ENCODE measurements around the gene HSD17B4.
"Not testable (repeated sequence)": the region's sequence is repeated elsewhere in the genome, so short reads cannot be mapped to it uniquely, and the experiment has no call there.

HSD17B4 gene

DNA sequence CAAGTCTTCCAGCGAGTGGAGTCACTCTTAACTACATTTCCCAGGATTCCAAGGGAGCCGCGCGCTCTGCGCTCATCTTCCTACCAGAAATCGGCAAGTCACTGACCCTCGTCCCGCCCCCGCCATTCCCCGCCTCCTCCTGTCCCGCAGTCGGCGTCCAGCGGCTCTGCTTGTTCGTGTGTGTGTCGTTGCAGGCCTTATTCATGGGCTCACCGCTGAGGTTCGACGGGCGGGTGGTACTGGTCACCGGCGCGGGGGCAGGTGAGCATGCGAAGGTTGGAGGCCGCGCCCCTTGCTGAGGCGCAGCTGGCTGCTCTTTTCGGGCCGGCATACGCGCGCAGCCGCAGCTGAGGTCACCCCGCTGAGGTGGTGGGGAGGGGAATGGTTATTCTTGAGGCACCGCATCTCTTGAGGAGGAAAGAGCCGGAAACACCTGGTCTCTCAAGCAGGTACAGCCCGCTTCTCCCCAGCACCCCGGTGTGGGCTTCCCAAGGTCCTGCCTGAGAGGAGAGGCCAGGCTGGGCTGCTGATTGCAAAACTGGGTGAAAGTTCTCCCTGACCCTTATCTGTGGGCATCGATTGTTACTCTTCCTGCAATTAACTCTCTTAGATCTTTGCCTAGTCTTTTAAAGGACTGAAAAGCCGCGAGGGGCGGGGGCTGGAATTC lies at the start of gene HSD17B4:
HSD17B4 (plus strand) TSS at position 125 of the 667 bp plus-strand sequence; CDS start at position 204, 79 bp downstream.
- peak; percentile 91 for DNase-seq

GRCh38 chr5:119402555-119402954 lies 49.7 kb upstream of the HSD17B4 start:
- no peak for DNase-seq

GRCh38 chr5:119404033-119404432 lies 48.3 kb upstream of the HSD17B4 start:
- DNase-seq: no peak

DNA sequence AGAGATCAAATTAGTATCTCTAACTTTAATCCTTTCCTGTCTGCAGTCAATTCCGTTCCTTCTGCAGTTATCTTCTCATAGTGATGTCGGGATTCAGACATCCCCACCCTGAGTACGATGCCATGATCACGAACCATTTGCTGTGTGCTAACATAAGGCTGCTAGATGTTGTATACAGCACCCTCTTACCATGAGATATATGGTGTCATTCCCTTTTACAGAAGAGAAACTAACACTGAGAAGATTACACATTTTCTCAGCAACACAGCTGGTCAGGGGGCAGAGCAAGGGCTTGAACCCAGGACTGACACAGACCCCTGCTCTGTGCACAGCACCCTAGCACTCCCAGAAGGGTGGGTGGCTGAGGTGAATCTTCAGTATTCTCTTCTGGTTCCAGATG lies 46.9 kb upstream of the HSD17B4 start:
- DNase-seq: no peak

DNA sequence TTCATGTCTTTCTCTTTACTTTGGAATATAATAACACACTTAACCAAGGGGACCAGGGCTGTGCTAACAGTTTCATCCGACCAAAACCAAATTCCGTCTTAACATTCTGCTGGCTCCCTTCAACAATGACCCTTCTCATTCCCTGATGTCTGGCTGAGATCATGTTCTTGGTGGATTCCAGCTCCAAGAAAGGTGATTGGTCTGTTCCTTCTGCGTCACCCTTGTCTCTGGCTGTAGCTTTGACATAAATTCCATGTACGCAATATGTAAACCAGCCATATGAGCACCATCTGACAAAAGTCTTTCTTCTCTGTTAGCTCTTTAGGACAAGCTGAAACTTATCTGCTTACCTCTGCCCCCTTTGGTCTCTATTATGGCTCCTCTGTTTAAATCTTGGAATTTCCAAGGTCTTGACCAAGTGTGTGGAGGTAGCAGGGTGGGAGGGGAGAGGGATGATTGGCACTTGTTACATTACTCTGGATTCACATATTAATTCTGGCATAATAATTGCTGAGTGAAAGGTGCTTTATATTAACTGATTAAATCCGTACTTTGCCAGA lies 45.7 kb upstream of the HSD17B4 start:
- DNase-seq: no peak

- DNase-seq: no peak
Measured at GRCh38 chr5:119409235-119409815, 43.0 kb upstream of the HSD17B4 start.

DNA sequence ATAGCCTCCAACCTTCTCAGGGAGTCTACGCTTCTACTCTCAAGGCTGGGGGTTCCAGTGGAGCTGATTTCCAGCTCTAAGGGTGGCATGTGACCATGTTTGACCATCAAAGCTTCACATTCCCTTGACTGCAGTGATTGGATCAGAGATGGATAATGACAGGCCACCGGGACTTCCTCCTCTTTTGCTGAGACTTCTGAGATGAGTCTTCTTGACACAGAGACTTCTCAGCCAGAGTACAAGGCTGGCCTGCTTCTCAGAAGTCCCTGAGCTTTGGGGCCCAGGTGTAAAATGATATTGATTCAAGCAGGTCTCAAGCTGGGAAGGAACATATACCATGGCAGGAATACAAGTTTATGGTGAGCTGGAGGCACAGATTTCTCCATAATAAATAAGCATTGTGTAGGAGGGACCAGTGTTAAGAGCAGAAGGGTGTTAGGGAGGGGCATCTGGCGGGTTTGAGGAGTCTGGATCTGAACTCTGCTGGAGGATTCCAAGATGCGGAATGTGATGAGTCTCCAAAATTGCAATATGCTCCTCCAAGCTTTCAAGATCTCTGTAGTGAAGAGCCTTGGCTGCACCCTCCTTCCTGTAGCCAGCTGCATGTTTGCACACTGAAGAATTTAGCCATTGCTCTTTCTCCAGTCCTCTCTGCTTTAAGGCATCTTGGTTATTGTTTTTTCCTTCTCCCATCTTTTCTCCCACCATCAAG lies 41.7 kb upstream of the HSD17B4 start:
- no peak for DNase-seq

DNA sequence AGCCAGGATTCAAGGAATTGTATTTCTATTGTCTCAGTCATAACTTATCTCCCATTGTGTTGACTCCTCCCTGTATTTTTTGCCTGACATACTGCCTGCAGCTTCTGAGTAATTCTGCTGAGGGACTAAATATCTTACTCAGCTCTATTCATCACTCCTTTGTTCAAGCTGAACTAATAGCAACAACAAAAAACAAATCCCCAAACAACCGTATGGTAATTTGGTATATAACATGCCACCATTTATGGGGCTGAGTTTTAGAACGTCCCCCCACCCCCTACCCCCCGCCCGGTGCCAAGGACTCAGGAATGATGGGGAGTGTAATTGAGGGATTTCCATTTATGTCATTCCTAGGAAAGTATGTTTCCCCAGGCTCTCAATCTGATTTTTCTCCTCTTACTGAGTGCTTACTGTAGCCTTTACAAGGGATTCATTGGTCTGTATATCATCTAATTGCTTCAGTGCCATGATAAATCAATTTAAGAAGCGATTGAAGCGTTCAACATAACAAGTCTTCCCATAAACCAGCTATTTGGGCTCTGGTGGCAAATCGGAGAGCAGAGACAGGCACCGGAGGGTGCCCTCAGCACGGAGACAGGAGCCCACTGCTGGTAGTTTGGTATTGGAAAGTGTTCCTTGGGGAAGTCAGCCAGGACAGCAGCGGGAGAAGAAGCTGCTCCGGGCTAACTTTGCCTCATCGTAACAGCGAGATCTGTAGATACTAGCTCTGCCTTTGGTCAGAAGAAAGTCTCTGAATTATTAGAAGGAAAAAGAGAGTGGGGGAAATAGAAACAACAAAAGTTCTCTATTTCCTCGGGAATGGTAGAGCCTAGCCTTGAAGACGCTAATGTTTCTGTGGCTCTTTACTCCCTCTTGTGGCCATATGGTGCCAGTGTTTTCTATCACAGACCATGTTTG lies 40.7 kb upstream of the HSD17B4 start:
- peak; percentile 73 for DNase-seq

GRCh38 chr5:119412279-119413227 lies 39.7 kb upstream of the HSD17B4 start:
- DNase-seq: no peak

DNA sequence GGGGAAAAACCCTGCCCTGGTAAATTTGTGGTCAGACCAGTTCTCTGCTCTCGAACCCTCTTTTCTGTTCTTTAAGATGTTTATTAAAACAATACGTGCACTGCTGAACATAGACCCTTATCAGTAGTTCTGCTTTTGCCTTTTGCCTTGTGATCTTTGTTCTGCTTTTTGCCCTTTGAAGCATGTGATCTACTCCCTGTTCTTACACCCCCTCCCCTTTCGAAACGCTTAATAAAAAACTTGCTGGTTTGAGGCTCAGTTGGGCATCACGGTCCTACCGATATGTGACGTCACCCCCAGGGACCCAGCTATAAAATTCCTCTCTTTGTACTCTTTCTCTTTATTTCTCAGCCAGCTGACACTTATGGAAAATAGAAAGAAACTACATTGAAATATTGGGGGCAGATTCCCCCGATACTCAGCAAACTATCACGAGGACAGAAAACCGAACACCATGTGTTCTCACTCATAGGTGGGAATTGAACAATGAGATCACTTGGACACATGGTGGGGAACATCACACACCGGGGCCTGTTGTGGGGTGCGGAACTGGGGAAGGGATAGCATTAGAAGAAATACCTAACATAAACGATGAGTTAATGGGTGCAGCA lies 38.1 kb upstream of the HSD17B4 start:
- not testable (repeated sequence) for DNase-seq

DNA sequence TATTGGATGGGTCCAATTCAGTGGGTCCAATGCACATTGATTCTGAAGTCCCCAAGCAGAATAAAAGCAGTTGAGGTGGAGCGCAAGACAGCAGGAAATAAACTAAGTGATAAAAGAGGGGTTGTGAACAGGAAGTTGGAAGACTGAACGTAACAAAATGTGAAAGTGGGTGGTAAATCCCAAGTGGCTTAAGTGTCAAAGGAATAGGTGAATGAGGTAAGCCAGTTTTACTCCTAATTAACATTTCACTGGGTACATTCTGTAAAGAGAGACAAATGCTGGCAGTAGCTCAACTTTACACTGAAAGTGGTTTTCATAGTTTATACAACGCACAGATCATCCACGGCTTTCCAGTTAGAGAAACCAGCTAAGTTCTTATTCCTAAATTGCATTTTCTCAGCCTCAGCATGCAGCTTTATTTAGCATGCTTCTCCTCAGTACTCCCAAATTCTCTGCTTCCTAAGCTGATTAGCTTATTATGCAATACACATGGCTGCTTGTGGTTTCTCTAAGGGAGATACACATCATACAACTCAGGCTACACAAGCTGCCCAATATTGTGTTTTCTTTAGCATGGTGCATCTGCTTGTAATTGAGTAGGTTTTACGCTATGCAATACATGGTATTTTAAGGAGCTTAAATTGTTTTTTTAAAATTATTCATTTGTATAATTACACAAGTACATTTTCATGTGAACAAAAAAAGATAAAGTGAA lies 34.2 kb upstream of the HSD17B4 start:
- no peak for DNase-seq

DNA sequence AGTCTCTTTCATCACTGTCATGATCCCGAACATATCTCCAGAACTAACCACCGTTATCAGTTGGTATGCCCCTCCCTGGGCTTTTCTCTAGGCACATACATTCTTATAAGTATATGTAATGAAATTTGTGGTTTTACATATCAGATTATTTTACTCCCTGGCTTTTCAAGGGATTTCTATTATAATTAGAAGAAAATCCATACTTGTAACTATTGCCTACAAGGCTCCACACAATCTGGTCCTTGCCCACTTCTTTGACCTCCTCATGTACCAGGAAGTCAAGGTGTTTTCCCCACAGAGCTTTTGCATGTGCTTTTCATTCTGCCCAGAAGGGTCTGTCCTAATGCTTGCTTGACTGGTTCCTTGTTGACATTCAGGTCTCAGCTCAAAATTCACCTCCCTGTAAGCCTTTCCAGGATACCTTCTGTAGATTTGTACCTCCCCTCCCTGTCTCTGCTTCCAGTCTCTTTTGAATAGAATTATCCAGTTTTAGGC lies 33.6 kb upstream of the HSD17B4 start:
- DNase-seq: no peak

- no peak for DNase-seq
Measured at GRCh38 chr5:119420169-119420568, 32.1 kb upstream of the HSD17B4 start.

DNA sequence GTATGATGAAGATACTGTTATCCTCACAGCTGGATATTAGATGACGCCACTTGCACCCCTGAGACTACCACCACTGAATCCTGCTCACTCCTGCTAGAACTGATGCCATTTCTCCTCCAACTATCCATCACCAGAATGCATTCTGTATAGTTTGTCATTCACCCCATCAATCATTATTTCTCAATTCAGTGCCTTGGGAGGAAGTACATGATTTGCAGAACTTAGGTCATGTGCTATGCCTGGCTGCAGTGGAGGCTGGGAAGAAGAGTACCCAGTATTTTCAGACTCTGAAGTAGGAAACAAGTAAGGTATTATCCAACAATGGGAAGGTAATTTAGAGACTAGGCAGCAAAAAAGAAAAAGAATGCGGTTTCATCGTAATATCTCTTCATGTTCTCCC lies 26.2 kb upstream of the HSD17B4 start:
- DNase-seq: no peak

DNA sequence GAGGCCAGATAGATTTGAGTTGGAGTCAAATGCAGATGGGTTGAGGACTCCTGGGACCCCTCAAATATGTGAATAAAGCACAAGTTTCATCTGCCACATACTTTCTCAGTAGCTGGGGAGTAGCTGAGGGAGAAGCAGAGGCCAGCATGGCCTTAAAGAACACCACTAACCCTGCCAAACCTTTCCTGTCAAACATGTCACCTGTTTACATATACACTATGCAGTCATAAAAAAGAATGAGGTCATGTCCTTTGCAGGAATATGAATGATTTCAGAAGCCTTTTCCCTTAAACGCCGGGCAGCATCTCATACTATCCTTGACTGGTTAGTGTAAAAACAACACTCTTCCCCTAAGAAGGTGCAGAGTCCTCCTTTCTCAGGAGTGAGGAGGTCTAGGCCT lies 25.2 kb upstream of the HSD17B4 start:
- no peak for DNase-seq

GRCh38 chr5:119427596-119427995 lies 24.7 kb upstream of the HSD17B4 start:
- DNase-seq: not testable (repeated sequence)

DNA sequence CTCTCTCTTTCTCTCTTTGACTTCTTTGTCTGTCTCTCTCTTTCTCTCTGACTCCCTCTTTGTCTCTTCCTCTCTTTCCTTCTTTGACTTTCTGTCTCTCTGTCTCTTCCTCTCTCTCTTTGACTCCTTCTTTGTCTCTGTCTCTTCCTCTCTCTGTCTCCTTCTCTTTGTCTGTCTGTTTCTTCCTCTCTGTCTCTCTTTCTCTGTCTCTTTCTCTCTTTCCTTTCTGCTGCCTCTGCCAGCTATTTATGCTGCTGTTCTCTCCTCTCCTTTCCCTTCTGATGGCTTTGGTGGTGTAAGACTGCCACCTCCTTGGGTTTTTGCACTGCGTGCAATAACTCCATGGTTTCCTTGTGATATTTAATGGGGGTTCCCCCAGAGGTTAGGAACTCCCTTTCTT lies 24.1 kb upstream of the HSD17B4 start:
- DNase-seq: not testable (repeated sequence)

DNA sequence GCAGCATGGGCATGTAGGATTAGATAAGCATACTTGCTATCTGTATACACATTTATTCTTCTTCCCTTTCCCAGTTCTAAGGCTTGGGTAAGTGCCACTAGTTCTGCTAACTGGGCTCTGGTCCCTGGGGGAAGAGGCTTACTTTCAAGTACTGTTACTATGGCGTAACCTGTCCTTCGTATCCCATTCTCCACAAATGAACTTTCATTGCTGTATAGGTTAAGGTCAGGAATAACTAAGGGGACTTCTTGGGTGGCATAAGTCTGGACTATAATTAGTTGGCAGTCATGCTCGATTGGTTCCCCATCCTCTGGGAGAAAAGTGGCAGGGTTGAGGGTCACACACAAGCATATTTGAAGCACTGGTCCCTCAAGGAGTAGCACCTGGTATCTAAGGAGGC lies 23.7 kb upstream of the HSD17B4 start:
- not testable (repeated sequence) for DNase-seq

GRCh38 chr5:119432674-119433237 lies 19.5 kb upstream of the HSD17B4 start:
- not testable (repeated sequence) for DNase-seq
